NOMO-1 treated with dmso at 0.1 percent for 144 hours (cell line): ENCODE data around the gene CA11.
A peak's percentile ranks its signal among the peaks of the same experiment; 100 is the strongest.

Source experiments
- DNase-seq: peaks from one replicate; lab custom pipeline; 2025; ENCODE audit not compliant: unreplicated experiment; lab: John Stamatoyannopoulos, UW

CA11 gene

GRCh38 chr19:48629599-48630295 lies 16.2 kb downstream of the CA11 start:
- DNase-seq: no peak

DNA sequence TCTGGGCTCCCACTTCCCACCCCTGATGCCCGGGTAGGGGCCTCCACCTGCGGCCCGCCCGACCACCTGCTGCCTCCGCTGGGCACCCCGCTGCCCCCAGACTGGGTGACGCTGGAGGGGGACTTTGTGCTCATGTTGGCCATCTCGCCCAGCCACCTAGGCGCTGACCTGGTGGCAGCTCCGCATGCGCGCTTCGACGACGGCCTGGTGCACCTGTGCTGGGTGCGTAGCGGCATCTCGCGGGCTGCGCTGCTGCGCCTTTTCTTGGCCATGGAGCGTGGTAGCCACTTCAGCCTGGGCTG lies 16.7 kb downstream of the CA11 start:
- DNase-seq: no peak

GRCh38 chr19:48628486-48629296 lies 17.3 kb downstream of the CA11 start:
- no peak for DNase-seq

- no peak for DNase-seq
Measured at GRCh38 chr19:48627865-48628314, 18.1 kb downstream of the CA11 start.

DNA sequence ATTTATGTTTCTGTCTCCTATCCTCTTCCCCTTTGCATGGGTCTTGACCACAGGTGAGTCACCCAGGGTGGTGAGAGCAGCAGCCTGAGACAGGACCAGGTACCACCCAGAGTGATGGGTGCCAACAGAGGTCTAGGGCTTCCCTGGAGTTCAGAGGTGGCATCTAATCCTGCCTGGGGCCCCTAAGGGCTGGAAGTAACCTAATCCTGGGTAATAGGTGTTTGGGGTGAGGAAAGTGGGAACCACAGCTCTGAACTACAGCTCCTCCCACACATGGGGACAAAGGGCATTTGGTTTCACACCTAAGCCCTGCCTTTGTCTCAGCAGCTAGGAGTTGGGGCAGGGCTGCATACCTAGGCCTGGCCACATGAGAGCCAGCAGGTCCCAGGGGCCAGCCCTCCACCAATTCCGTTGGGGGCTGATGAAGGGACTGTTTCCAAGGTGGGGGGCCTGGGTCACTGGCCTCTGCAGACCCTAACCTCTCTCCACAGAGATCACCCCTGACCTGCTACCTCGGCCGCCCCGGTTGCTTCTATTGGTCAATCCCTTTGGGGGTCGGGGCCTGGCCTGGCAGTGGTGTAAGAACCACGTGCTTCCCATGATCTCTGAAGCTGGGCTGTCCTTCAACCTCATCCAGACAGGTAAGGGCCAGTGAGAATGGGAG lies 18.7 kb downstream of the CA11 start:
- DNase-seq: no peak

- no peak for DNase-seq
Measured at GRCh38 chr19:48625891-48626327, 20.1 kb downstream of the CA11 start.

DNA sequence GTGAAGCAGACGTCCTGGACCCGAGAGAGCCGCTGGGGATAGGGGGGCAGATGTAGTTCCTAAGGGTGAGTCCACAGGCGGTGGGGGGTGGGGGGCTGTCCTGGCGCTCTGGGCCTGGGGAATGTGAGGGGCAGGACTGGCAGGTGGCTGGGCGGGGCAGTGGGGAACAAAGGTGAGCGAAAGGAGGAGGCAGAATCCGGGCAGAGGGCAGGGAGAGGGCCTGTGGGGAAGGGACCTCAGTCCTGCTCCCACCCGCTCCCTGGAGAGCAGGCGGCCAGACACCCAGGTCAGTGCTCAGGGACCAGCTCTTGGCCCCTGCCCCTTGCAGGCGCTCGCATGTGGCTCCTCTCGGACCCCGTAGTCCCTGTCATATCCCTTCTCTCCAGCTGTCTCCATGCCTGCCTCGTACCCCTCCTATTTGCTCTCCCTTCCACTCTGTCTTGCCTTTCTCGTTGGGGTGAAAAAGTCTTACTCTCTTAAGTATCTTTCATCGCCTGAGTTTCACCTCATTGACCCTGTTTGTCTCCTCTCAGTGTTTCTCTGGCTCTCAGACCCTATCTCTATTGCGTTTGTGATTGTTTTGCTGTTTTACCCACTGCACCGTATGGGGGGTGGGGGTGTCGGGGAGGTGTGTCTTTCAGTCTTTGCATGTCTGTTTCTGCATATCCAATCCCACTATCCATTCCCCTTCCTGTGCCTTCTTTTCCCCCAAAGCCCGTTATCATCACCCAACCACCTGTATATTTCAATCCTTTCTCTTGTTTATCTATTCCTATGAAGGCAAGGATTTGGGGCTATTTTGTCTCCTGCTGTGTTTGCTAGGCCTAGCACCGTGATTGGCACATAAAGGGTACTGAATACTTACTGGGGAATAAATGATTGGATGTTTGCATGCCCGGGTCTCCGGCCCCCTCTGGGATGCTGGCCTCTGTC lies 20.9 kb downstream of the CA11 start:
- DNase-seq: no peak

- DNase-seq: no peak
Measured at GRCh38 chr19:48624067-48624594, 21.9 kb downstream of the CA11 start.

DNA sequence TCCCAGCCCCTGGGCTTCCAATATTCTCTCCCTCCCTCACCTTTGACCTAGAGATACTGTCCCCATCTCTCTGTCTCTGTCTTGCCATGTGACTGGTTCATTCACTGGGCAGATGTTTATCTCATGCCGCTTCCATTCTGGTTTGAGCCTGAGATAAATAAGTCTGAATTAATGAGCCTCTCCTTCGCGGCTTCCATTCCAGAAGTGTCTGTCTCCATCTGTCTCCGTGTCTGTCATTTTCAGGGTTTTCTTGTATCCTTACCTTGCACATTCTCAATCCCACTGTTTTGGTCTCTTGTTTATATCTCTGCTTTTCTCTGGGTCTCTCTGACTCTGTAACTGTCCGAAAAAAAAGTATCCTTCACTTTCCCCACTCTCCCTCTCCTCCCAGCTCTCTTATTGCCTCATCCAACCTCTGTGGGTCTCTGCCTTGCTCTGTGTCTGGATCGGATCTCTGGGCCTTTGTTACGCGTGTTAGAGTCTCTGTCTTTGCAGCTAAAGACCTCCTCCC lies 22.4 kb downstream of the CA11 start:
- no peak for DNase-seq

- no peak for DNase-seq
Measured at GRCh38 chr19:48619692-48620585, 26.0 kb downstream of the CA11 start.

GRCh38 chr19:48618916-48619691 lies 26.9 kb downstream of the CA11 start, which contains the start of the genes RPL18 and SPHK2:
RPL18 (minus strand) TSS chr19:48619178; CDS start chr19:48619143, 35 bp downstream.
SPHK2 (plus strand) TSS chr19:48619506; CDS start chr19:48620515, 1,009 bp downstream.
- DNase-seq: peak; percentile 99

DNA sequence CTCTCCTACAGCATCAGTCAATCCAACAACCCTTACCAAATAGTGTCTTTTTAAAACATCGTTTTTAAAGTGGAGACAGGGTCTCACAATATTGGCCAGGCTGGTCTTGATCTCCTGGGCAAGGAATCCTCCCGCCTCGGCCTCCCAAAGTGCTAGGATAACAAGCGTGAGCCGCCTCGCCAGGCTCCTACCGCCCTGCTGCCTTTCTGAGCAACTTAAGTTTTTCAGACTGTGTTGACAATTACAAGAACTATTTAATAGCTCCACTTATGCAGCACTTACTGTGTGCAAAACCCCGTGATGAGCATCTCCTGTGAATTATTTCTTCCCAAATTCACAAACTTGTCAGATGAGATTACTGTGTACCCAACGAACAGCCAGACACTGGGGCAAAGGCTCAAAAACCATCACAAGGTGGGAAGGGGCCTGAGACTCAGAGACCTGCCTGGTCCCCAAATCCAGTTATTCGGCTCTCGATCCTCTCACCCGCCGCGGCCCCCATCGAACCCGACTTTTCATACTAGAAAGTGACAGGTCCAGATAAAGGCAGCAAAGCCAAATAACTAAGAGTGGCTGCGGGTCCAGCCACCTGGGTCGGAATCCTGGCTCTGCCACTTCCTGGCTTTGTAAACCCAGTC lies 27.6 kb downstream of the CA11 start:
- DNase-seq: no peak

DNA sequence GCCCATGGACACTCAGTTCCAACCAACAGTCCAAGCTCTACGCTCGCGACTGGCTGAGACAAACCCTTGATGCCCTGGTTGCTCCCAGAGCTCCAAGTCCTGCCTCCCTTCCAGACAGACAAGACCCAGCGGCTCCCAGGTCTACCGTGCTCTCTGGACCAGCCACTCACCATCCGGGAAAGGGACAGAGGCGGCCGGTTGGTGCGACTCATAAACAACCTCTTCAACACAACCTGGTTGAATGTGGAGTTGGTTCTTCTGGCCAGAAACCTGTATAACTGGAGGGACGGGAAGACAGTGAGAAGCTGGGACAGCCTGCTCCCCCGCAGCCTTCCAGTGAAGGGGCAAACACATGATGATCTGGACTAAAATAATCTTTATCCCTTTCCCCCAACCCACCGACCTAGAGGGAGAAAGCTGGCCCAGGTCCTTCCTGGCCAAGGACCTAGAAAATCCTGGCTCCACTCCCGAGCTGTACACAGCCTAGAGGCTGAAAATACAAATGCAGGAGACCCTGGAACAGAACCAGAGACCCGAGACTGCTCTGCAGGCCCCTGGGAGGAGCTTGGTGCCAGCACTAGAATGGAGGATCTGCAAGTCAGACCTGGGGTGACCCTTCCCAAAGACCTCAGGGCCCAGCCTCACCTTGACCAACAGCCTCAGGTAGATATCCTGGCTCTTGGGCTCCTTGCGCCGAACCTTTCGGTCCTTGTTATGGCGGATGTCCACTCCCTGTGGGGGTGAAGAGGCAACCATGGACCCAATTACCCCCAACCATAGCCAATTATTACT lies 28.6 kb downstream of the CA11 start:
- DNase-seq: no peak

GRCh38 chr19:48616491-48617056 lies 29.4 kb downstream of the CA11 start:
- DNase-seq: no peak

DNA sequence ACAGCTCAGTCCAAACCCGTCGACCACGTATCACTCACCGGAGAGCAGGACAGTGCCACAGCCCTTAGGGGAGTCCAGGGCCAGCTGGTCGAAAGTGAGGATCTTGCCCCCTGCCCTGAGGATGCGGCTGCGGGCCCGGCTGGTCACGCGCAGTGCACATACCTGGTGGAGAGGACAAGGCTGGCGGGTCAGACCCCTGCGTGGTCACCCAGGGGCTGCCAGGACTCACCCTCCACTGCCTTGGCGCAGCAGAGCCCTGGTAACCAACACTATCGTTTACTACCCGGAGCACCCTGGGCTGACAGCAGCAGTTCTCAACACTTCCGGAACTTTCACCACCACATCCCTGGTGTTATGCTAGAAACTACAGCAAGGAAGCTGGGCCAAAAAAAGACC lies 29.9 kb downstream of the CA11 start:
- no peak for DNase-seq

GRCh38 chr19:48615231-48616040 lies 30.6 kb downstream of the CA11 start:
- no peak for DNase-seq
